ENCODE results near the gene UBQLN1. TPM values are rescaled to one million over a fixed set of nuclear protein-coding genes. Genes with fewer than 3 reads are reported as not detected.

The UBQLN1 gene
- polyA plus RNA-seq, 1 of the 3 experiments (the other 2 are of a cell fraction): 60.3 TPM

DNA sequence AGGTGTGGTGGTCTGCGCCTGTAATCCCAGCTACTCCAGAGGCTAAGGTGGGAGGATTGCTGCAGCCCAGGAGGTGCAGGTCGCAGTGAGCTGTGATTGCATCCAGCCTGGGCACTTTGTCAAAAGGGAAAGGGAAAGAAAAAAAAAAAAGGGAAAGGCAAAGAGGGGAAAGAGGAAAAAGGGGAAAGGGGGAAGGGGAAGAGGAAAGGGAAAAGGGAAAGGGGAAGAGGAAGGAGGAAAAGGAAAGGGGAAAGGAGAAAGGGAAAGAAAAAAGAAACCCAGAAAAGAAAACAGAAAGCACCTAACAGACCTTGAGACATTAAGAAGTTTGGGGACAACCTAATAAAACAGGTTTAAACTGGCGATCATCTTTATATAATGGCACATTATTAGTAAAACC, 44.8 kb downstream of the UBQLN1 start:
- Histone ChIP-seq H3K27me3 (ENCODE audit: insufficient read depth) (no peaks in the 10 kb centered on the region), H3K9me3 (no peaks in the 10 kb centered on the region), H3K4me2 (no peak overlapping the region), H3F3A (replicated peaks; ENCODE audit: insufficient read depth) (peaks cover 5% of the 10 kb centered on the region), H3K79me2 (ENCODE audit: insufficient read depth) (peaks cover 51% of the 10 kb centered on the region; the same call in 1 of the 2 replicates), H3K4me1 (ENCODE audit: control insufficient read depth in 1 of 2, insufficient read depth in 2 of 2, low read depth in 1 of 2, low read length in 1 of 2) (peaks cover 0 to 5% of the 10 kb centered on the region in 2 experiments; a peak in 1 of 4 replicates), H3K9me2 (no peaks in the 10 kb centered on the region), H2AFZ (ENCODE audit: low read depth) (no peak overlapping the region), H3K27ac (ENCODE audit: low read depth in 2 of 2, low read length in 1 of 2) (no peak overlapping the region), H4K20me1 (ENCODE audit: insufficient read depth) (no peaks in the 10 kb centered on the region), H3K36me3 (replicated peaks in 1 of 2; ENCODE audit: control insufficient read depth in 1 of 2, insufficient read depth in 2 of 2, low read length in 1 of 2) (peaks cover 81 to 87% of the 10 kb centered on the region in 2 experiments), H3K9ac (no peak overlapping the region), H3K4me3 (ENCODE audit: low read depth in 2 of 2, low read length in 1 of 2) (no peak overlapping the region)
- ChIA-PET CTCF (interaction anchor here (1.0 kb wide), 2 partner anchors 12 to 18 kb away, joined by 3 to 5 read pairs; no protein-coding TSS in a partner anchor), POLR2A (no interaction called here)
- no peak for DNase-seq
- WGBS (ENCODE audit: low lambda C conversion rate): 96% methylated on average over 3 of the region's 3 CpGs
- TF ChIP-seq, protein P1, sequence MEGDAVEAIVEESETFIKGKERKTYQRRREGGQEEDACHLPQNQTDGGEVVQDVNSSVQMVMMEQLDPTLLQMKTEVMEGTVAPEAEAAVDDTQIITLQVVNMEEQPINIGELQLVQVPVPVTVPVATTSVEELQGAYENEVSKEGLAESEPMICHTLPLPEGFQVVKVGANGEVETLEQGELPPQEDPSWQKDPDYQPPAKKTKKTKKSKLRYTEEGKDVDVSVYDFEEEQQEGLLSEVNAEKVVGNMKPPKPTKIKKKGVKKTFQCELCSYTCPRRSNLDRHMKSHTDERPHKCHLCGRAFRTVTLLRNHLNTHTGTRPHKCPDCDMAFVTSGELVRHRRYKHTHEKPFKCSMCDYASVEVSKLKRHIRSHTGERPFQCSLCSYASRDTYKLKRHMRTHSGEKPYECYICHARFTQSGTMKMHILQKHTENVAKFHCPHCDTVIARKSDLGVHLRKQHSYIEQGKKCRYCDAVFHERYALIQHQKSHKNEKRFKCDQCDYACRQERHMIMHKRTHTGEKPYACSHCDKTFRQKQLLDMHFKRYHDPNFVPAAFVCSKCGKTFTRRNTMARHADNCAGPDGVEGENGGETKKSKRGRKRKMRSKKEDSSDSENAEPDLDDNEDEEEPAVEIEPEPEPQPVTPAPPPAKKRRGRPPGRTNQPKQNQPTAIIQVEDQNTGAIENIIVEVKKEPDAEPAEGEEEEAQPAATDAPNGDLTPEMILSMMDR (IDR thresholded peaks at IDR 0.05): no peak
- TF ChIP-seq, protein P2, sequence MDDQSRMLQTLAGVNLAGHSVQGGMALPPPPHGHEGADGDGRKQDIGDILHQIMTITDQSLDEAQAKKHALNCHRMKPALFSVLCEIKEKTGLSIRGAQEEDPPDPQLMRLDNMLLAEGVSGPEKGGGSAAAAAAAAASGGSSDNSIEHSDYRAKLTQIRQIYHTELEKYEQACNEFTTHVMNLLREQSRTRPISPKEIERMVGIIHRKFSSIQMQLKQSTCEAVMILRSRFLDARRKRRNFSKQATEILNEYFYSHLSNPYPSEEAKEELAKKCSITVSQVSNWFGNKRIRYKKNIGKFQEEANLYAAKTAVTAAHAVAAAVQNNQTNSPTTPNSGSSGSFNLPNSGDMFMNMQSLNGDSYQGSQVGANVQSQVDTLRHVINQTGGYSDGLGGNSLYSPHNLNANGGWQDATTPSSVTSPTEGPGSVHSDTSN (IDR thresholded peaks at IDR 0.05): no peak
- no peak for TF ChIP-seq YY1 (IDR thresholded peaks at IDR 0.05; ENCODE audit: low read depth)
- TF ChIP-seq MEF2A (IDR thresholded peaks at IDR 0.05; ENCODE audit: borderline replicate concordance, low read depth): no peak
- no peak for TF ChIP-seq SMC3 (IDR thresholded peaks at IDR 0.05; ENCODE audit: low read depth, low read length)
- TF ChIP-seq GATA2 (CRISPR knock-in tag; IDR thresholded peaks at IDR 0.05): no peak
- TF ChIP-seq EZH2phosphoT487 (IDR thresholded peaks at IDR 0.05; ENCODE audit: borderline replicate concordance, low read depth): no peak
- no peak for TF ChIP-seq ELF1 (IDR thresholded peaks at IDR 0.05)
- no peak for TF ChIP-seq POLR2AphosphoS5 (IDR thresholded peaks at IDR 0.05; ENCODE audit: low read depth, low read length)

DNA sequence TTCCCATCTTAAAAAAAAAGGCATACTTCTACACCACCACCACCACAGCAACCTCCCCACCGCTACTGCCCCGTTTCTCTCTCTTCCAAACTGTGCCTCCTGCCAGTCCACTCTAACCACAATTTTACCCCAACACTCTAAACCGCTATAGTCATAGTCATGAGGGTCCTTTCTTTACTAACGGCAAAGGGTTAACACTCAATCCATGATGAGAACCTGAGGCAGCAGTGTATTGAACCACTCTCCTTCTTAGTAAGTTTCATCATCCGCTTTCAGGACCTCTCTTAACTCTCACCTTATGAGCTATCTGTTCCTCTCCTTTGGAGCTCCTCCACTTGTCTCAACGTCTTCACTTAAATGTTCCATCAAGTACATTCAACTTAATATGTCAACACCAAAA, 50.8 kb downstream of the UBQLN1 start:
- no peak overlapping the region for H3K27ac ChIP-seq (ENCODE audit: low read depth in 2 of 2, low read length in 1 of 2)
- ChIA-PET POLR2A (no interaction called here), CTCF (interaction anchor here (0.6 kb wide), 1 partner anchor 24 kb away, joined by 3 read pairs; no protein-coding TSS in a partner anchor)
- H3K4me2 ChIP-seq: no peak overlapping the region
- H4K20me1 ChIP-seq (ENCODE audit: insufficient read depth): no peaks in the 10 kb centered on the region
- no peaks in the 10 kb centered on the region for H3K27me3 ChIP-seq (ENCODE audit: insufficient read depth)
- 81% methylated on average over 6 of the region's 6 CpGs for WGBS (ENCODE audit: low lambda C conversion rate)
- H3K9me3 ChIP-seq: no peaks in the 10 kb centered on the region
- H3K4me3 ChIP-seq (ENCODE audit: low read depth in 2 of 2, low read length in 1 of 2): no peak overlapping the region
- H3K36me3 ChIP-seq (replicated peaks in 1 of 2; ENCODE audit: control insufficient read depth in 1 of 2, insufficient read depth in 2 of 2, low read length in 1 of 2): peaks cover 79 to 85% of the 10 kb centered on the region in 2 experiments
- no peaks in the 10 kb centered on the region for H3K9me2 ChIP-seq
- H3K4me1 ChIP-seq (ENCODE audit: control insufficient read depth in 1 of 2, insufficient read depth in 2 of 2, low read depth in 1 of 2, low read length in 1 of 2): no peaks in the 10 kb centered on the region
- no peak overlapping the region for H2AFZ ChIP-seq (ENCODE audit: low read depth)
- no peak for DNase-seq
- no peak overlapping the region for H3K9ac ChIP-seq
- H3K79me2 ChIP-seq (ENCODE audit: insufficient read depth): peaks cover 9% of the 10 kb centered on the region; the same call in 1 of the 2 replicates
- peaks cover 5% of the 10 kb centered on the region for H3F3A ChIP-seq (replicated peaks; ENCODE audit: insufficient read depth)
- TF ChIP-seq RXRA (IDR thresholded peaks at IDR 0.05; ENCODE audit: borderline replicate concordance, low read depth) (no peak), MXI1 (IDR thresholded peaks at IDR 0.05; ENCODE audit: low read depth, low read length) (no peak), TCF12 (IDR thresholded peaks at IDR 0.05) (no peak), RCOR1 (IDR thresholded peaks at IDR 0.05; ENCODE audit: low read length) (no peak), NRF1 (IDR thresholded peaks at IDR 0.05; ENCODE audit: low read depth, low read length) (no peak), RFX5 (IDR thresholded peaks at IDR 0.05; ENCODE audit: low read length) (no peak)
